H1 (cell line): ENCODE measurements around the gene ANXA3. TPM values are rescaled to one million over a fixed set of nuclear protein-coding genes. Genes with fewer than 3 reads are reported as not detected.
"Not testable (repeated sequence)": the region's sequence is repeated elsewhere in the genome, so short reads cannot be mapped to it uniquely, and the experiment has no call there.

ENCODE experiments used
- CTCF ChIA-PET: fragments of 300-600 bp; sonication (Branson Sonifier 250); formaldehyde crosslinking; loops from one replicate; lab custom pipeline; 2021; ENCODE audit not compliant: partially characterized antibody; lab: Charles Lee
- POLR2A ChIA-PET: fragments of 300-600 bp; sonication (Branson Sonifier 250); formaldehyde crosslinking; loops from one replicate; lab custom pipeline; 2021; ENCODE audit warnings: inconsistent platforms; ENCODE audit not compliant: partially characterized antibody; lab: Charles Lee
- DNase-seq, 2 experiments: peaks; one replicate each; pipeline versions ENCODE4 v3.0.0 to v3.0.0-alpha.2; 2010 to 2022; ENCODE audit warnings: low spot score in 2 of 2, low read depth in 1 of 2, mixed read lengths in 1 of 2
- FAIRE-seq: peaks from 2 replicates; lab custom pipeline; 2011; peaks lifted over from hg19 to GRCh38; lab: Jason Lieb, UNC
- H2AFZ ChIP-seq: 2 replicates; pipeline ENCODE4 v1.8.1; 2012; ENCODE audit warnings: low read length, inconsistent platforms
- H2AK5ac ChIP-seq: 2 replicates; pipeline ENCODE4 v1.6.1; 2013; ENCODE audit warnings: low read depth, low read length
- H2BK120ac ChIP-seq: replicated peaks from 2 replicates; pipeline ENCODE3; 2013; ENCODE audit warnings: low read depth, low read length, inconsistent platforms
- H2BK12ac ChIP-seq: 2 replicates; pipeline ENCODE4 v1.6.1; 2013; ENCODE audit warnings: low read depth, low read length
- H2BK15ac ChIP-seq: 2 replicates; pipeline ENCODE4 v1.6.1; 2013; ENCODE audit warnings: low read length
- H2BK20ac ChIP-seq: 2 replicates; pipeline ENCODE4 v1.6.1; 2013; ENCODE audit warnings: low read length
- H2BK5ac ChIP-seq: 2 replicates; pipeline ENCODE4 v1.6.1; 2013; ENCODE audit warnings: low read depth, low read length
- H3K14ac ChIP-seq: 2 replicates; pipeline ENCODE4 v1.6.1; 2013; ENCODE audit warnings: inconsistent platforms; ENCODE audit not compliant: insufficient read length
- H3K18ac ChIP-seq: 2 replicates; pipeline ENCODE4 v1.6.1; 2013; ENCODE audit warnings: low read length; ENCODE audit errors: extremely low read depth
- H3K23ac ChIP-seq: 2 replicates; pipeline ENCODE4 v1.6.1; 2013; ENCODE audit warnings: inconsistent platforms; ENCODE audit not compliant: insufficient read length
- H3K23me2 ChIP-seq: 2 replicates; pipeline ENCODE4 v1.6.1; 2013; ENCODE audit warnings: low read depth, low read length
- H3K27ac ChIP-seq: 2 replicates; pipeline ENCODE4 v1.6.1; 2011; ENCODE audit warnings: low read depth, low read length, inconsistent platforms
- H3K27me3 ChIP-seq, 4 experiments: replicated peaks in 1 of 4; 1 replicate in 1 of 4; 2 replicates in 3 of 4; pipeline versions ENCODE4 v1.6.1 to v1.8.1; 2011 to 2013; ENCODE audit warnings: low read length in 3 of 4, mild to moderate bottlenecking in 3 of 4, inconsistent platforms in 2 of 4, mixed read lengths in 2 of 4, moderate library complexity in 1 of 4; ENCODE audit not compliant: control insufficient read depth in 3 of 4, insufficient read depth in 3 of 4; ENCODE audit errors: extremely low read depth in 1 of 4
- H3K36me3 ChIP-seq, 4 experiments: 2 replicates each; pipeline versions ENCODE4 v1.6.1 to v1.8.1; 2011 to 2013; ENCODE audit warnings: mild to moderate bottlenecking in 4 of 4, low read length in 3 of 4, moderate library complexity in 2 of 4, control low read depth in 1 of 4, inconsistent platforms in 1 of 4; ENCODE audit not compliant: insufficient read depth in 4 of 4, control insufficient read depth in 2 of 4
- H3K4ac ChIP-seq: replicated peaks from 2 replicates; pipeline ENCODE3; 2013; ENCODE audit warnings: low read length, low read depth, mixed read lengths, inconsistent platforms; ENCODE audit not compliant: insufficient read length
- H3K4me1 ChIP-seq, 4 experiments: replicated peaks in 1 of 4; 1 replicate in 1 of 4; 2 replicates in 3 of 4; pipeline versions ENCODE4 v1.6.1 to v1.8.1; 2011 to 2013; ENCODE audit warnings: low read length in 3 of 4, inconsistent platforms in 2 of 4, mixed read lengths in 1 of 4; ENCODE audit not compliant: insufficient read depth in 4 of 4, control insufficient read depth in 3 of 4
- H3K4me2 ChIP-seq, 2 experiments: 2 replicates each; pipeline versions ENCODE4 v1.6.1 to v1.8.1; 2011 to 2013; ENCODE audit warnings: low read depth in 2 of 2, low read length in 2 of 2, control low read depth in 1 of 2, inconsistent platforms in 1 of 2, mild to moderate bottlenecking in 1 of 2; ENCODE audit not compliant: insufficient read depth in 1 of 2
- H3K4me3 ChIP-seq, 4 experiments: fragments of 200-600, 300-600 bp in 1 of 4; sonication (generic), shearing (Covaris generic), sonication (Bioruptor Twin) in 1 of 4; 2 replicates each; pipeline versions ENCODE4 v1.5.1 to v1.8.1; 2011 to 2016; ENCODE audit warnings: low read length in 4 of 4, low read depth in 3 of 4, control low read depth in 2 of 4, inconsistent platforms in 2 of 4, mild to moderate bottlenecking in 2 of 4, mixed read lengths in 1 of 4, moderate library complexity in 1 of 4; ENCODE audit not compliant: insufficient read depth in 2 of 4; ENCODE audit errors: extremely low read depth in 1 of 4
- H3K56ac ChIP-seq: replicated peaks from 2 replicates; pipeline ENCODE3; 2013; ENCODE audit warnings: low read depth, mild to moderate bottlenecking, mixed read lengths, low read length, inconsistent platforms; ENCODE audit not compliant: insufficient read length
- H3K79me1 ChIP-seq: 2 replicates; pipeline ENCODE4 v1.6.1; 2013; ENCODE audit warnings: low read depth, low read length, control low read depth
- H3K79me2 ChIP-seq, 2 experiments: 2 replicates each; pipeline versions ENCODE4 v1.6.1 to v1.8.1; 2012 to 2013; ENCODE audit warnings: low read length in 2 of 2, mild to moderate bottlenecking in 2 of 2, inconsistent platforms in 1 of 2; ENCODE audit not compliant: insufficient read depth in 2 of 2, control insufficient read depth in 1 of 2
- H3K9ac ChIP-seq, 4 experiments: replicated peaks in 1 of 4; 1 replicate in 1 of 4; 2 replicates in 3 of 4; pipeline versions ENCODE4 v1.6.1 to v1.8.1; 2011 to 2013; ENCODE audit warnings: low read depth in 3 of 4, low read length in 3 of 4, control low read depth in 2 of 4, mild to moderate bottlenecking in 2 of 4, moderate library complexity in 2 of 4, inconsistent platforms in 1 of 4; ENCODE audit errors: extremely low read depth in 1 of 4
- H3K9me3 ChIP-seq, 2 experiments: 2 replicates each; pipeline versions ENCODE4 v1.6.1 to v1.8.1; 2012 to 2013; ENCODE audit warnings: mild to moderate bottlenecking in 2 of 2, moderate library complexity in 2 of 2, control low read depth in 1 of 2, inconsistent platforms in 1 of 2, low read depth in 1 of 2, low read length in 1 of 2, mixed read lengths in 1 of 2; ENCODE audit not compliant: insufficient read depth in 2 of 2
- H4K20me1 ChIP-seq, 2 experiments: replicated peaks in 1 of 2; 2 replicates each; pipeline versions ENCODE3 to v1.8.1; 2011 to 2013; ENCODE audit warnings: inconsistent platforms in 2 of 2, low read length in 2 of 2, mild to moderate bottlenecking in 1 of 2; ENCODE audit not compliant: insufficient read depth in 2 of 2, control insufficient read depth in 1 of 2
- H4K5ac ChIP-seq: 2 replicates; pipeline ENCODE4 v1.6.1; 2013; ENCODE audit warnings: low read length, low read depth, mixed read lengths, inconsistent platforms; ENCODE audit not compliant: insufficient read length
- H4K8ac ChIP-seq: 2 replicates; pipeline ENCODE4 v1.8.0; 2013; ENCODE audit warnings: mild to moderate bottlenecking, moderate library complexity, low read length, inconsistent platforms; ENCODE audit not compliant: insufficient read depth; ENCODE audit errors: extremely low read depth
- H4K91ac ChIP-seq: replicated peaks from 2 replicates; pipeline ENCODE3; 2013; ENCODE audit warnings: low read length, mixed read lengths, inconsistent platforms; ENCODE audit not compliant: insufficient read length
- KDM1A ChIP-seq: fragments of 200-600, 300-600 bp; sonication (generic); IDR thresholded peaks from 2 replicates; pipeline ENCODE4 v1.7.1; 2016; ENCODE audit warnings: mild to moderate bottlenecking, low read length, borderline replicate concordance
- RNF2 ChIP-seq: fragments of 200-900, 300-1000 bp; sonication (generic); IDR thresholded peaks from 2 replicates; pipeline ENCODE4 v1.7.1; 2016; ENCODE audit warnings: borderline replicate concordance, low read depth, mild to moderate bottlenecking, antibody characterized with exemption, low read length; ENCODE audit not compliant: poor library complexity, severe bottlenecking; ENCODE audit errors: missing control alignments
- SP4 ChIP-seq: IDR thresholded peaks from 2 replicates; pipeline ENCODE4 v1.6.1; 2012; ENCODE audit warnings: low read length, inconsistent platforms
- SUZ12 ChIP-seq: fragments of 200-600 bp; sonication (generic); IDR thresholded peaks from 2 replicates; pipeline ENCODE4 v1.6.1; 2012; ENCODE audit warnings: mild to moderate bottlenecking, inconsistent platforms, low read length, moderate library complexity, mixed read lengths
- TAF7 ChIP-seq: optimal IDR thresholded peaks from 2 replicates; pipeline ENCODE3; 2011; ENCODE audit warnings: low read depth, mild to moderate bottlenecking, inconsistent platforms, low read length, moderate library complexity, borderline replicate concordance
- TCF12 ChIP-seq: IDR thresholded peaks from 2 replicates; pipeline ENCODE4 v1.6.1; 2011; ENCODE audit warnings: low read depth, mild to moderate bottlenecking, low read length
- WGBS, 2 experiments: shearing (Covaris generic) in 1 of 2; methylation state at CpG; one replicate each; pipeline versions ENCODE4 v1.1.6 to v1.1.7; 2013 to 2015; ENCODE audit warnings: low lambda C conversion rate in 2 of 2, mixed read lengths in 2 of 2, inconsistent platforms in 1 of 2, low coverage in 1 of 2, missing lambda C conversion rate in 1 of 2; ENCODE audit not compliant: insufficient replicate concordance in 2 of 2, insufficient coverage in 1 of 2, insufficient read length in 1 of 2; ENCODE audit errors: extremely low coverage in 1 of 2, missing lambda C conversion rate in 1 of 2; 5-methylcytosine and 5-hydroxymethylcytosine counted together
- polyA plus RNA-seq, 7 experiments: library from polyadenylated mRNA; depleted of rRNA in 3 of 7; stranded (reverse) in 5 of 7; unstranded in 2 of 7; fragments of >200 nt in 5 of 7; fragments of 200-250 nt in 2 of 7; gene quantifications; 1 replicate in 5 of 7; 2 replicates in 1 of 7; 4 replicates in 1 of 7; pipeline versions ENCODE4 v1.2.1 to v1.2.3, GENCODE V29; 2011 to 2013; ENCODE audit warnings: missing spikeins in 2 of 7, mixed read lengths in 2 of 7
- total RNA-seq: library from RNA; stranded (reverse); fragmentation: NEBNext Ultra II Directional; extraction: Animal tissue kit (Norgen Biotek cat#: 25700); gene quantifications from 2 replicates; pipeline ENCODE4 v1.2.1, GENCODE V29; 2021
- TF ChIP-seq, protein P1 (sequence below), 3 experiments: IDR thresholded peaks; 1 replicate in 2 of 3; 2 replicates in 1 of 3; pipeline versions ENCODE4 v1.5.1 to v1.6.1; 2011; ENCODE audit warnings: low read length in 3 of 3, mild to moderate bottlenecking in 3 of 3, inconsistent platforms in 2 of 3, low read depth in 1 of 3, moderate library complexity in 1 of 3; ENCODE audit not compliant: insufficient read depth in 1 of 3; ENCODE audit errors: control extremely low read depth in 1 of 3
- TF ChIP-seq, protein P2 (sequence below): IDR thresholded peaks from 2 replicates; pipeline ENCODE4 v1.6.1; 2012; ENCODE audit warnings: inconsistent platforms

ANXA3 gene
- total and polyA plus RNA-seq, 2 of the 8 experiments (the other 6 are each of a cell fraction or from before 2014, with no cell fraction given) = 10.3 to 27.3 TPM

DNA sequence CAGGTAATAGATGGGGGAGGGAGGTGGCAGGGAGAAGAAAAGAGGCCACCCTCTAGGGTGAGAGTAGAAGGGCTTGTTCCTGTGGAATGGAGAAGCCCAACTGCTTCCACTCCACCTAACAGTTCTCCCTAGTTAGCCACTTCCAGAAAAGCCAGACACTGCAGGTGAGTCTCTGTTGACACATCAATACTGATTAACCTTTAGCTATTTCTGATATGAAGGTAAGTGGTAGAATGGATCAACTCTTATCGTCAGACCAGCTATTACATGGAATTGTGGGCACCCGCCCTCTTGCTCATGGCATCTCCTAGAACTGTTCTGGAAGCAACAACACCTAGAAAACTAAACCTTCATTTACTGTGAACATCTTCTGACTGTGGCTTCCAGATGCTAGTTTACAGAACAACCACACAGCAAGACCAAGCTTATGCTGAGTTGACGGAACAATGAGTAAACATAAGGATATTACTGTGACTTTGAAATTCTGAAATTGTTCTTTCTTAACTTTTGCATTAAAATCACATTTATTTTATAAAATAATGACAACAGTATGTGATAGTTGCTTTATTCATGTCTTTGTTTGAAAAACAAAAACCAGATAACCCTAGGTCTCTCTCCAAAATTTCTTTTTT lies 44.7 kb downstream of the ANXA3 start (continued):
- TF ChIP-seq, protein P1, sequence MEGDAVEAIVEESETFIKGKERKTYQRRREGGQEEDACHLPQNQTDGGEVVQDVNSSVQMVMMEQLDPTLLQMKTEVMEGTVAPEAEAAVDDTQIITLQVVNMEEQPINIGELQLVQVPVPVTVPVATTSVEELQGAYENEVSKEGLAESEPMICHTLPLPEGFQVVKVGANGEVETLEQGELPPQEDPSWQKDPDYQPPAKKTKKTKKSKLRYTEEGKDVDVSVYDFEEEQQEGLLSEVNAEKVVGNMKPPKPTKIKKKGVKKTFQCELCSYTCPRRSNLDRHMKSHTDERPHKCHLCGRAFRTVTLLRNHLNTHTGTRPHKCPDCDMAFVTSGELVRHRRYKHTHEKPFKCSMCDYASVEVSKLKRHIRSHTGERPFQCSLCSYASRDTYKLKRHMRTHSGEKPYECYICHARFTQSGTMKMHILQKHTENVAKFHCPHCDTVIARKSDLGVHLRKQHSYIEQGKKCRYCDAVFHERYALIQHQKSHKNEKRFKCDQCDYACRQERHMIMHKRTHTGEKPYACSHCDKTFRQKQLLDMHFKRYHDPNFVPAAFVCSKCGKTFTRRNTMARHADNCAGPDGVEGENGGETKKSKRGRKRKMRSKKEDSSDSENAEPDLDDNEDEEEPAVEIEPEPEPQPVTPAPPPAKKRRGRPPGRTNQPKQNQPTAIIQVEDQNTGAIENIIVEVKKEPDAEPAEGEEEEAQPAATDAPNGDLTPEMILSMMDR (IDR thresholded peaks at IDR 0.05; ENCODE audit: control extremely low read depth in 1 of 3, insufficient read depth in 1 of 3, low read depth in 1 of 3, low read length in 3 of 3) = no peak
- no peak for TF ChIP-seq RNF2
- TF ChIP-seq SUZ12 = no peak
- TF ChIP-seq KDM1A = no peak
- TF ChIP-seq TCF12 = no peak
- TF ChIP-seq, protein P2, sequence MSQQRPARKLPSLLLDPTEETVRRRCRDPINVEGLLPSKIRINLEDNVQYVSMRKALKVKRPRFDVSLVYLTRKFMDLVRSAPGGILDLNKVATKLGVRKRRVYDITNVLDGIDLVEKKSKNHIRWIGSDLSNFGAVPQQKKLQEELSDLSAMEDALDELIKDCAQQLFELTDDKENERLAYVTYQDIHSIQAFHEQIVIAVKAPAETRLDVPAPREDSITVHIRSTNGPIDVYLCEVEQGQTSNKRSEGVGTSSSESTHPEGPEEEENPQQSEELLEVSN = no peak
- no peak for TF ChIP-seq TAF7
- TF ChIP-seq SP4 = no peak

DNA sequence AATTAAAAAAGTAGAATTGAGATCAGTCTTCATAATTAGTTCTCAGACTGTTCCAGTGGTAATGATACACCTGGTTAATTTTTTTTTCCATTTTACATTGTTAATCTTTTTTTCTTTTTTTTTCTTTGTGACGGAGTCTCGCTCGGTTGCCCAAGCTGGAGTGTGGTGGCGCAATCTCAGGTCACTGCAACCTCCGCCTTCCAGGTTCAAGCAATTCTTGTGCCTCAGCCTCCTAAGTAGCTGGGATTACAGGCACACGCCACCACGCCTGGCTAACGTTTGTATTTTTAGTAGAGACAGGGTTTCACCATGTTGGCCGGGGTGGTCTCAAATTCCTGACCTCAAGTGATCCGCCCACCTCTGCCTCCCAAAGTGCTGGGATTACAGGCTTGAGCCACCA lies 46.9 kb downstream of the ANXA3 start:
- H3K4ac ChIP-seq, H3K79me2 ChIP-seq, H2BK20ac ChIP-seq, H3K18ac ChIP-seq, H4K91ac ChIP-seq, H3K27me3 ChIP-seq, H2BK120ac ChIP-seq, H3K79me1 ChIP-seq, H3K9ac ChIP-seq, H3K14ac ChIP-seq, H2AK5ac ChIP-seq, H3K23me2 ChIP-seq, H2AFZ ChIP-seq, H3K56ac ChIP-seq, H3K9me3 ChIP-seq, H3K4me2 ChIP-seq, H4K20me1 ChIP-seq, H3K4me3 ChIP-seq, DNase-seq, FAIRE-seq, H2BK5ac ChIP-seq, H4K8ac ChIP-seq, H2BK12ac ChIP-seq, H3K27ac ChIP-seq, H3K4me1 ChIP-seq, H3K36me3 ChIP-seq, H2BK15ac ChIP-seq, H3K23ac ChIP-seq, H4K5ac ChIP-seq: not testable (repeated sequence)
- POLR2A ChIA-PET = interaction anchor here (0.7 kb wide), 1 partner anchor 248 kb away, joined by 3 read pairs; no protein-coding TSS in a partner anchor
- CTCF ChIA-PET = interaction anchor here (2.0 kb wide), 1 partner anchor 17 kb away, joined by 10 read pairs; no protein-coding TSS in a partner anchor
- 95% methylated on average over 10 of the region's 10 CpGs; no CpG with 5 or more reads in 1 of the 2 experiments for WGBS, 2 experiments
